IPS-18c (cell line): ENCODE data around the gene APC.

Experiments
- H3K4me3 ChIP-seq: 2 replicates; pipeline ENCODE4 v1.7.0; 2013; ENCODE audit warnings: low read depth, mild to moderate bottlenecking, low read length, moderate library complexity; ENCODE audit not compliant: insufficient read depth
- H3K9me3 ChIP-seq: one replicate; pipeline ENCODE4 v1.6.1; 2013; ENCODE audit warnings: mild to moderate bottlenecking, low read length, moderate library complexity; ENCODE audit not compliant: control insufficient read depth, insufficient read depth

APC gene

GRCh38 chr5:112755703-112756102 is 18.0 kb downstream of the APC start:
- Histone ChIP-seq H3K9me3 (no peaks in the 10 kb centered on the region), H3K4me3 (no peak overlapping the region)

- Histone ChIP-seq H3K4me3 (no peak overlapping the region), H3K9me3 (no peaks in the 10 kb centered on the region)
Measured at GRCh38 chr5:112757468-112758208, 20.0 kb downstream of the APC start.

- no peak overlapping the region for H3K4me3 ChIP-seq
- no peaks in the 10 kb centered on the region for H3K9me3 ChIP-seq
Measured at GRCh38 chr5:112758676-112759075, 21.0 kb downstream of the APC start.

GRCh38 chr5:112762113-112762810 is 24.6 kb downstream of the APC start:
- no peaks in the 10 kb centered on the region for H3K9me3 ChIP-seq
- H3K4me3 ChIP-seq = no peak overlapping the region

- H3K4me3 ChIP-seq = no peak overlapping the region
- no peaks in the 10 kb centered on the region for H3K9me3 ChIP-seq
Measured at GRCh38 chr5:112763165-112763564, 25.5 kb downstream of the APC start.

GRCh38 chr5:112772124-112772523 is 34.4 kb downstream of the APC start:
- no peaks in the 10 kb centered on the region for H3K9me3 ChIP-seq
- H3K4me3 ChIP-seq = no peak overlapping the region

GRCh38 chr5:112776301-112776856 is 38.7 kb downstream of the APC start:
- Histone ChIP-seq H3K9me3 (no peaks in the 10 kb centered on the region), H3K4me3 (no peak overlapping the region)

GRCh38 chr5:112779531-112779930 is 41.8 kb downstream of the APC start:
- no peak overlapping the region for H3K4me3 ChIP-seq

GRCh38 chr5:112784726-112785125 is 47.0 kb downstream of the APC start:
- no peak overlapping the region for H3K4me3 ChIP-seq
- H3K9me3 ChIP-seq = no peaks in the 10 kb centered on the region

More at GRCh38 chr5:112779531-112779930, 41.8 kb downstream of the APC start:
- H3K9me3 ChIP-seq = no peaks in the 10 kb centered on the region

GRCh38 chr5:112787261-112787660 is 49.6 kb downstream of the APC start:
- Histone ChIP-seq H3K4me3 (no peak overlapping the region), H3K9me3 (no peaks in the 10 kb centered on the region)

GRCh38 chr5:112787896-112788295 is 50.2 kb downstream of the APC start:
- H3K9me3 ChIP-seq = no peaks in the 10 kb centered on the region

GRCh38 chr5:112793201-112793600 is 55.5 kb downstream of the APC start:
- H3K9me3 ChIP-seq = no peaks in the 10 kb centered on the region
- H3K4me3 ChIP-seq = no peak overlapping the region

More at GRCh38 chr5:112787896-112788295, 50.2 kb downstream of the APC start:
- H3K4me3 ChIP-seq = no peak overlapping the region

GRCh38 chr5:112794410-112794809 is 56.7 kb downstream of the APC start:
- no peak overlapping the region for H3K4me3 ChIP-seq

GRCh38 chr5:112795342-112795741 is 57.7 kb downstream of the APC start:
- no peaks in the 10 kb centered on the region for H3K9me3 ChIP-seq
- H3K4me3 ChIP-seq = no peak overlapping the region

More at GRCh38 chr5:112794410-112794809, 56.7 kb downstream of the APC start:
- no peaks in the 10 kb centered on the region for H3K9me3 ChIP-seq

- no peak overlapping the region for H3K4me3 ChIP-seq
Measured at GRCh38 chr5:112795944-112796678, 58.4 kb downstream of the APC start.

GRCh38 chr5:112799661-112800060 is 62.0 kb downstream of the APC start:
- H3K4me3 ChIP-seq = no peak overlapping the region
- no peaks in the 10 kb centered on the region for H3K9me3 ChIP-seq

More at GRCh38 chr5:112795944-112796678, 58.4 kb downstream of the APC start:
- H3K9me3 ChIP-seq = no peaks in the 10 kb centered on the region

GRCh38 chr5:112800891-112801290 is 63.2 kb downstream of the APC start:
- H3K9me3 ChIP-seq = no peaks in the 10 kb centered on the region
- no peak overlapping the region for H3K4me3 ChIP-seq
